Measurements from ENCODE around the gene OPHN1. TPM values are rescaled to one million over a fixed set of nuclear protein-coding genes. Genes with fewer than 3 reads are reported as not detected.

OPHN1 gene
- total and polyA plus RNA-seq, 2 donors (not counting 3 experiments of a cell fraction or from before 2014, with no cell fraction given), result 3.9 to 6.7 TPM

- H2AFZ ChIP-seq (ENCODE audit: low read depth, low read length), result no peak overlapping the region
- TF ChIP-seq POLR2A (IDR thresholded peaks at IDR 0.05; ENCODE audit: low read depth, low read length) (no peak), JUN (IDR thresholded peaks at IDR 0.05; ENCODE audit: borderline replicate concordance, insufficient read depth, insufficient read length, low read depth) (no peak), MYC (IDR thresholded peaks at IDR 0.05; ENCODE audit: low read depth, low read length) (no peak), GATA2 (IDR thresholded peaks at IDR 0.05; ENCODE audit: insufficient read depth, insufficient read length, low read depth, low read length) (no peak), FOS (IDR thresholded peaks at IDR 0.05; ENCODE audit: borderline replicate concordance, insufficient read depth, low read length) (no peak), CTCF (IDR thresholded peaks at IDR 0.05; ENCODE audit: extremely low read depth in 1 of 2, insufficient read depth in 1 of 2, low read depth in 1 of 2, low read length in 2 of 2) (no peak), EZH2 (IDR thresholded peaks at IDR 0.05; ENCODE audit: borderline replicate concordance, low read depth, low read length, severe bottlenecking) (no peak), POLR2AphosphoS5 (IDR thresholded peaks at IDR 0.05; ENCODE audit: insufficient read depth, low read depth, low read length) (no peak), MAX (IDR thresholded peaks at IDR 0.05; ENCODE audit: insufficient read depth, insufficient read length) (no peak)
- H3K9me1 ChIP-seq (replicated peaks; ENCODE audit: control insufficient read depth, extremely low read depth, insufficient read depth, low read length), result no peaks in the 10 kb centered on the region
- dilution Hi-C loops (cut with MboI; ENCODE audit: extremely low pct_ligation_motif_present, low sequenced_read_pairs) (no loop called here), intact Hi-C loops (cut with micrococcal nuclease) (no loop called here)
- no peak overlapping the region for H3K9ac ChIP-seq (replicated peaks; ENCODE audit: extremely low read depth, insufficient read depth, low read length)
- BruUV-seq (replicated peaks), result no TSS peak
- no peaks in the 10 kb centered on the region for H3K27me3 ChIP-seq (ENCODE audit: control insufficient read depth in 2 of 2, insufficient read depth in 2 of 2, low read length in 2 of 2)
- no peak overlapping the region for H3K4me2 ChIP-seq (ENCODE audit: insufficient read depth, low read length)
- POLR2A ChIA-PET, result no interaction called here
- H3K27ac ChIP-seq (ENCODE audit: insufficient read depth, low read depth, low read length), result no peak overlapping the region
- peaks cover 7% of the 10 kb centered on the region for H3K4me1 ChIP-seq (ENCODE audit: control insufficient read depth, extremely low read depth, insufficient read depth, low read length)
- no peaks in the 10 kb centered on the region for H3K9me3 ChIP-seq (replicated peaks; ENCODE audit: control insufficient read depth, insufficient read depth, low read length)
- H3K4me3 ChIP-seq (replicated peaks in 1 of 3; ENCODE audit: insufficient read depth in 1 of 3, low read depth in 1 of 3, low read length in 3 of 3), result no peak overlapping the region
- H4K20me1 ChIP-seq (replicated peaks; ENCODE audit: control insufficient read depth, extremely low read depth, insufficient read depth, low read length), result no peaks in the 10 kb centered on the region
- CTCF ChIA-PET, result no interaction called here
- FAIRE-seq (no peak), DNase-seq (ENCODE audit: low read depth, low spot score) (peak; percentile 1)
- no peaks in the 10 kb centered on the region for H3K79me2 ChIP-seq (ENCODE audit: control insufficient read depth, insufficient read depth, low read length)
- H3K36me3 ChIP-seq (ENCODE audit: control insufficient read depth in 2 of 2, extremely low read depth in 1 of 2, insufficient read depth in 2 of 2, low read length in 2 of 2), result no peaks in the 10 kb centered on the region
Observed at GRCh38 chrX:68113837-68114572, 319.3 kb downstream of the OPHN1 start.

All from endothelial cell of umbilical vein (primary cell).